ENCODE results near the gene NDRG2.

DNA sequence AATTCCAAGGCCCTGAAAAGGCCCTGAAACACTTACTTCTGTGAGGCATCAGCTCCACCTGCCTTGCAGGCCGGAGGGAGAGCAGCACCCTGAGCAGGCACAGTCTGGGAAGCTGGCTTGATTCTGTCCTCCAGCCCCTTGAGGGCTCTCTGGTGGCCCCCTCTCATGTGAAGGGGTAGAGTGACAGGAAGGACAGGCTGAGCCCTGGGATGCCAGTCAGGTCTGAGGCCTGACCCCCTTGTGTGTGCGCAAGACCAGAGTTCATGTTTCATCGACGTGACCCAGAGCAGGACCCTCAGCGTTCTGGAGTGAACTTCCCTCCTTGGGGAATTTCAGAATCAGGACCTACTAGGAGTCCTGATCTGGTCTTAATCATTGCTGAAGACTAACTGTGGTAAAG, 34.0 kb upstream of the NDRG2 start:
- TF ChIP-seq POLR2A (IDR thresholded peaks at IDR 0.05) (no peak), POLR2AphosphoS5 (IDR thresholded peaks at IDR 0.05) (no peak), EP300 (IDR thresholded peaks at IDR 0.05) (no peak)
- TF ChIP-seq, protein P1, sequence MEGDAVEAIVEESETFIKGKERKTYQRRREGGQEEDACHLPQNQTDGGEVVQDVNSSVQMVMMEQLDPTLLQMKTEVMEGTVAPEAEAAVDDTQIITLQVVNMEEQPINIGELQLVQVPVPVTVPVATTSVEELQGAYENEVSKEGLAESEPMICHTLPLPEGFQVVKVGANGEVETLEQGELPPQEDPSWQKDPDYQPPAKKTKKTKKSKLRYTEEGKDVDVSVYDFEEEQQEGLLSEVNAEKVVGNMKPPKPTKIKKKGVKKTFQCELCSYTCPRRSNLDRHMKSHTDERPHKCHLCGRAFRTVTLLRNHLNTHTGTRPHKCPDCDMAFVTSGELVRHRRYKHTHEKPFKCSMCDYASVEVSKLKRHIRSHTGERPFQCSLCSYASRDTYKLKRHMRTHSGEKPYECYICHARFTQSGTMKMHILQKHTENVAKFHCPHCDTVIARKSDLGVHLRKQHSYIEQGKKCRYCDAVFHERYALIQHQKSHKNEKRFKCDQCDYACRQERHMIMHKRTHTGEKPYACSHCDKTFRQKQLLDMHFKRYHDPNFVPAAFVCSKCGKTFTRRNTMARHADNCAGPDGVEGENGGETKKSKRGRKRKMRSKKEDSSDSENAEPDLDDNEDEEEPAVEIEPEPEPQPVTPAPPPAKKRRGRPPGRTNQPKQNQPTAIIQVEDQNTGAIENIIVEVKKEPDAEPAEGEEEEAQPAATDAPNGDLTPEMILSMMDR (IDR thresholded peaks at IDR 0.05), result no peak
